ENCODE data around the gene BRF1. TPM values are rescaled to one million over a fixed set of nuclear protein-coding genes. Genes with fewer than 3 reads are reported as not detected.

Gene BRF1
- total RNA-seq, 1 experiment from 2014 or later: 41.2 TPM

DNA sequence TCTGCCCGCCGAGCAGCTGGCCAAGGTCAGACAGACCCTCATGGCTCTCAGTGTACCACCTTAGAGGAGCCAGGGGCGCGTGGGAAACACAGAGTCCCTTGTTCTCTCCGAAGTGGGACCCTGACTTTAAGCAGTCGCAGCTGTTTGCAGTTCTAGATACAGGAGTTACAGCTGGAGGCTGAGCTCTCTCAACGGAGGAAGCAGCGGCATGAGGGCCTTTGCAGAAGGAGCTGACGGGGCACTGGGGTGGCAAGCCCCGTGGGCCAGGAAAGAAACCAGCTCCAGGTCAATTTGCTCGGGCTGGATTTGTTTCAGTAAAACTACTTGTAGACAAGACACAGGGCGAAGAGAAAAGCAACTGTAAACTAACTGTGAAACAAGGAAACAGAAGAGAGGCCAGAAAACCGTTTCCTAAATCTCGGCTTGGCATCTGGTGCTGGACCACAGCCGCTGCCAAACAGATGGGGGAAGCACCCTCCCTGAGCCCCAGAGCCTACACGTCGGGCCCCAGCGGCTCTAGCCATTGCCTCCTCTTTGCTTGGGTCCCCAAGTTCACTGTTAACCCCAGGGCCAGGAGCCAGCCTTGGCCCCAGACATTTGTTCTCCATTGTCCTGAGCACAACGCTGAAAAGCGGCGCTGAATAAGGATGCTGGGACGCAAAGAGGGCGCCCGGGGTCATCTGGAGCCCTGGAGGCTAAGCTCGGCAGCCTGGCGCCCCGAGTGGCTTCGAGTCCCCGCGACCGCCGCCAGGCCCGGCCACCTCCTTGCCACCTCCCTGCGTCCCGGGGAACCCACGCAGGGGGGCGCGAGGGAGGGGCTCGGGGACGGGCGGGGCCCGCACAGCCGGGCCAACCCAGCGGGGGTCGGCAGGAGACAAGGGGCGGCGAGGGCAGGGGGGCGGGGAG, 12.8 kb upstream of the BRF1 start:
- no peak for TF ChIP-seq RAD21 (IDR thresholded peaks at IDR 0.05; ENCODE audit: low read depth)
- TF ChIP-seq ZFX (IDR thresholded peaks at IDR 0.05): peak; percentile 20; the same call in 1 of the 2 replicates
- TF ChIP-seq, protein P1, sequence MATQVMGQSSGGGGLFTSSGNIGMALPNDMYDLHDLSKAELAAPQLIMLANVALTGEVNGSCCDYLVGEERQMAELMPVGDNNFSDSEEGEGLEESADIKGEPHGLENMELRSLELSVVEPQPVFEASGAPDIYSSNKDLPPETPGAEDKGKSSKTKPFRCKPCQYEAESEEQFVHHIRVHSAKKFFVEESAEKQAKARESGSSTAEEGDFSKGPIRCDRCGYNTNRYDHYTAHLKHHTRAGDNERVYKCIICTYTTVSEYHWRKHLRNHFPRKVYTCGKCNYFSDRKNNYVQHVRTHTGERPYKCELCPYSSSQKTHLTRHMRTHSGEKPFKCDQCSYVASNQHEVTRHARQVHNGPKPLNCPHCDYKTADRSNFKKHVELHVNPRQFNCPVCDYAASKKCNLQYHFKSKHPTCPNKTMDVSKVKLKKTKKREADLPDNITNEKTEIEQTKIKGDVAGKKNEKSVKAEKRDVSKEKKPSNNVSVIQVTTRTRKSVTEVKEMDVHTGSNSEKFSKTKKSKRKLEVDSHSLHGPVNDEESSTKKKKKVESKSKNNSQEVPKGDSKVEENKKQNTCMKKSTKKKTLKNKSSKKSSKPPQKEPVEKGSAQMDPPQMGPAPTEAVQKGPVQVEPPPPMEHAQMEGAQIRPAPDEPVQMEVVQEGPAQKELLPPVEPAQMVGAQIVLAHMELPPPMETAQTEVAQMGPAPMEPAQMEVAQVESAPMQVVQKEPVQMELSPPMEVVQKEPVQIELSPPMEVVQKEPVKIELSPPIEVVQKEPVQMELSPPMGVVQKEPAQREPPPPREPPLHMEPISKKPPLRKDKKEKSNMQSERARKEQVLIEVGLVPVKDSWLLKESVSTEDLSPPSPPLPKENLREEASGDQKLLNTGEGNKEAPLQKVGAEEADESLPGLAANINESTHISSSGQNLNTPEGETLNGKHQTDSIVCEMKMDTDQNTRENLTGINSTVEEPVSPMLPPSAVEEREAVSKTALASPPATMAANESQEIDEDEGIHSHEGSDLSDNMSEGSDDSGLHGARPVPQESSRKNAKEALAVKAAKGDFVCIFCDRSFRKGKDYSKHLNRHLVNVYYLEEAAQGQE (IDR thresholded peaks at IDR 0.05; ENCODE audit: low read depth): no peak
- BruUV-seq (replicated peaks): no TSS peak
- H3K27ac ChIP-seq (ENCODE audit: low read depth, low read length): peak overlapping the region; percentile 22; the same call in 1 of the 2 replicates
- ChIA-PET POLR2A (interaction anchor here (1.6 kb wide), 1 partner anchor 13 kb away, joined by 8 read pairs; the partner anchor contains the start of gene BRF1), CTCF (interaction anchor here (1.1 kb wide), 1 partner anchor 222 kb away, joined by 4 read pairs; no protein-coding TSS in a partner anchor), RAD21 (ENCODE audit: low non-redundant PET in 1 of 2, low total read pairs in 2 of 2, uncharacterized antibody in 2 of 2, unreplicated experiment in 2 of 2) (interaction anchor here in 1 of 2 experiments (0.9 kb wide), 1 partner anchor 21 kb away, joined by 3 read pairs; no protein-coding TSS in a partner anchor)
- H4K20me1 ChIP-seq (ENCODE audit: insufficient read depth): no peaks in the 10 kb centered on the region
- peak overlapping the region; percentile 44 for H3K9ac ChIP-seq (ENCODE audit: low read length)
- H3K9me3 ChIP-seq (ENCODE audit: control insufficient read depth in 1 of 2, insufficient read depth in 1 of 2, low read depth in 1 of 2, low read length in 2 of 2): no peaks in the 10 kb centered on the region
- intact Hi-C loops (cut with micrococcal nuclease): loop anchor here (2.0 kb wide), 1 partner anchor 13 kb away; the partner anchor contains the start of gene BRF1
- peaks cover 8 to 17% of the 10 kb centered on the region in 2 experiments; a peak in 3 of 4 replicates for H3K4me1 ChIP-seq (ENCODE audit: control insufficient read depth in 1 of 2, insufficient read depth in 2 of 2, low read length in 2 of 2)
- H3K79me2 ChIP-seq (ENCODE audit: insufficient read depth, low read length): peaks cover 32% of the 10 kb centered on the region
- DNase-seq (ENCODE audit: low read depth, low spot score) (no peak), ATAC-seq (peak; percentile 1; the same call in 1 of the 2 replicates)
- no peak overlapping the region for H2AFZ ChIP-seq (ENCODE audit: low read depth, low read length, poor library complexity, severe bottlenecking)
- peak overlapping the region; percentile 29 to 45 for H3K4me3 ChIP-seq (replicated peaks in 1 of 2; ENCODE audit: low read depth in 1 of 2, low read length in 2 of 2)
- H3K4me2 ChIP-seq (ENCODE audit: low read length): peak overlapping the region; percentile 69
- no peaks in the 10 kb centered on the region for H3K9me2 ChIP-seq (ENCODE audit: insufficient read depth)
- H3K27me3 ChIP-seq (ENCODE audit: insufficient read depth, low read length): no peaks in the 10 kb centered on the region
- H3K36me3 ChIP-seq (ENCODE audit: control insufficient read depth in 1 of 2, insufficient read depth in 2 of 2, low read length in 2 of 2): no peaks in the 10 kb centered on the region

All from HCT116 (cell line).